Heart right ventricle (tissue), 16 donors: Measurements from ENCODE around the gene MEIOB. TPM values are rescaled to one million over a fixed set of nuclear protein-coding genes. Genes with fewer than 3 reads are reported as not detected.
A peak's percentile ranks its signal among the peaks of the same experiment; 100 is the strongest.

ENCODE experiments used
- ATAC-seq, 8 donors: fragments of 200-7000 bp; cut with Tn5 transposase; one replicate each; pipeline ENCODE4 v1.9.1; 2020; ENCODE audit warnings: mild to moderate bottlenecking in 8 of 8, moderate library complexity in 8 of 8, moderate number of reproducible peaks in 1 of 8
- DNase-seq, 2 donors: peaks; one replicate each; pipeline ENCODE4 v3.0.0-alpha.2; 2020
- H3K27ac ChIP-seq, 10 donors: fragments of 200-600 bp; sonication (generic) in 2 of 10; one replicate each; pipeline versions ENCODE4 v1.5.0 to v1.8.0; 2020 to 2022; ENCODE audit warnings: mild to moderate bottlenecking in 3 of 10
- H3K27me3 ChIP-seq, 7 donors: fragments of 200-600 bp; one replicate each; pipeline ENCODE4 v1.8.0; 2021 to 2022; ENCODE audit warnings: mild to moderate bottlenecking in 2 of 7
- H3K36me3 ChIP-seq, 9 donors: fragments of 200-600 bp; sonication (generic) in 1 of 9; one replicate each; pipeline versions ENCODE4 v1.5.0 to v1.8.0; 2020 to 2022; ENCODE audit warnings: mild to moderate bottlenecking in 2 of 9
- H3K4me1 ChIP-seq, 9 donors: fragments of 200-600 bp; sonication (generic) in 1 of 9; one replicate each; pipeline versions ENCODE4 v1.5.0 to v1.8.0; 2020 to 2022; ENCODE audit warnings: mild to moderate bottlenecking in 4 of 9
- H3K4me3 ChIP-seq, 10 donors: fragments of 200-600 bp; sonication (generic) in 2 of 10; one replicate each; pipeline versions ENCODE4 v1.5.0 to v1.8.0; 2020 to 2022; ENCODE audit warnings: mild to moderate bottlenecking in 7 of 10, moderate library complexity in 2 of 10
- H3K9me3 ChIP-seq, 11 donors: fragments of 200-600 bp in 10 of 11; sonication (generic) in 2 of 11; one replicate each; pipeline versions ENCODE4 v1.5.0 to v1.8.0; 2013 to 2022; ENCODE audit warnings: mild to moderate bottlenecking in 2 of 11, control low read depth in 1 of 11, moderate library complexity in 1 of 11
- WGBS, 2 donors: extraction: QIAGEN DNeasy Blood & Tissue Kit; methylation state at CpG; one replicate each; pipeline ENCODE4 v1.1.7; 2013; ENCODE audit warnings: inconsistent platforms in 1 of 2; 5-methylcytosine and 5-hydroxymethylcytosine counted together
- intact Hi-C, 10 donors: fragments of 100-400 bp; cut with DNase I; formaldehyde crosslinking; loops; one replicate each; pipeline versions ENCODE4 v1.11.1 to v1.14.2; 2022
- polyA plus RNA-seq, 2 donors: library from polyadenylated mRNA; stranded (reverse); fragments of 200-250 nt; gene quantifications; one replicate each; pipeline ENCODE4 v1.2.3, GENCODE V29; 2013
- total RNA-seq, 10 donors: library from RNA; stranded (reverse); fragmentation: NEBNext Ultra II Directional in 3 of 10; extraction: Animal tissue kit (Norgen Biotek cat#: 25700) in 3 of 10; gene quantifications; one replicate each; pipeline versions ENCODE4 v1.2.1 to v1.2.4, GENCODE V29; 2021 to 2023
- TF ChIP-seq, protein P1 (sequence below), 9 donors: fragments of 200-600 bp; sonication (generic) in 2 of 9; IDR thresholded peaks; one replicate each; pipeline versions ENCODE4 v1.5.0 to v1.8.0; 2021 to 2022; ENCODE audit warnings: antibody characterized with exemption in 9 of 9, mild to moderate bottlenecking in 5 of 9, moderate library complexity in 1 of 9
- donor health status: Arrhythmogenic right ventricular cardiomyopathy.
- donor health status: ischemic (EF 13 %, LVEDD 7.1; RV severe dilation, severe dysfunction).
- donor health status: healthy with polysubstance abuse.
- donor health status: DM: no; HTN: yes; CAD: no.
- donor health status: DM: no; HTN: no; CAD: no.
- donor health status: ischemic (EF 25% LVEDD 6.9; RV normal size, moderate dysfunction).
- donor health status: ischemic (EF 25% LVEDD 5.7; RV mildly dilated, moderate dysfunction).
- donor health status: healthy.
- donor health status: DM: yes; HTN: yes; CAD: no.
- donor health status: Ischemic cardiomyopathy.
- donor health status: ischemic (EF 35%, LVEDD 5.7; RV mildly dilated, moderate dysfunction).
- donor health status: nonischemic (EF 11% LVEDD 7.7; RV severe dilation, severe dysfunction).
- donor health status: DM: yes; HTN: yes; CAD: no.
- donor health status: PGD.
- donor health status: ischemic (EF 29% LVEDD 5.4; RV normal size, mild dysfunction).
- donor health status: nonischemic (EF 23%, LVEDD 6.1; RV moderate dilation, normal function).

MEIOB gene
- total and polyA plus RNA-seq, 12 donors, result not detected

DNA sequence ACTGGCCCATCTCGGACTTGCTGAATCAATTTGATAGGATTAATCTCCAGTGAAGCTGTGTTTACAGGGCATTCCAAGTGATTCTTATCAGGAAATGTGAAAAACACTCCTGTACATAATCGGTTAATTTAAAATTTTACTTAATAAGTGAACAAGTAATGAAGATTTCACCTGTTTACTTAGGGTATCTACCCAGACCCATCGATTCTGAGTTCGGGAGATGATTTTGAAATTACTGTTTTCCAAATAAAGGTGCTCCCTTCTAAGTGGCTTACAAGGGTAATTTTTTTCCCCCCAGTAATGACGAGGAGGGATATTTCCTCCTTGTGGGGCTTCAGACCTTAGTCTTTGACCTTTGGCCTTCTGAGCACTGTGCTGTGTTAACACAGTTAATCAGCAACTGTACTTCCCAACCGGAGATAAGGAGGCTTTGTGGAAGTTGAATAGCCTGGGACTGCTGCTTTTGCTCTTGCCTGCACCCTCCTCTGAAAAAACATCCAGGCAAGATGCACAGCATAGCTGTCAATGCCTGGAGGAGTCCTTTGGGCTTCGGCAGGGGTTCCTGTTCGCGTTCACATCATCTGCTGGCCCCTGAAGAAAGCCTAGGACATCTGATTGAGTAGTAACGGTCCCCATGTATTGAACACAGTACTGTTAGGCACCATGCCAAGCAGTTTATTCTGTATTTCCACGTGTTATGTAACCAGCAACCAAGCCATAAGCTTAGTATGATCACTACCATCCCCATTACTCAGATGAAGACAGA lies 43.1 kb downstream of the MEIOB start:
- Histone ChIP-seq H3K27me3 (no peaks in the 10 kb centered on the region), H3K27ac (no peak overlapping the region), H3K4me1 (peaks cover 6 to 54% (median 49%) of the 10 kb centered on the region in 9 donors), H3K4me3 (peak overlapping the region in 6 of 10 donors; percentile 80 to 96 (median 90)), H3K9me3 (no peaks in the 10 kb centered on the region), H3K36me3 (peaks cover 0 to 32% (median 0%) of the 10 kb centered on the region in 9 donors)
- ATAC-seq (no peak), DNase-seq (no peak)
- WGBS, 2 donors, result 56 to 63% methylated on average over 11 of the region's 11 CpGs
- intact Hi-C loops, result no loop called here
- TF ChIP-seq, protein P1, sequence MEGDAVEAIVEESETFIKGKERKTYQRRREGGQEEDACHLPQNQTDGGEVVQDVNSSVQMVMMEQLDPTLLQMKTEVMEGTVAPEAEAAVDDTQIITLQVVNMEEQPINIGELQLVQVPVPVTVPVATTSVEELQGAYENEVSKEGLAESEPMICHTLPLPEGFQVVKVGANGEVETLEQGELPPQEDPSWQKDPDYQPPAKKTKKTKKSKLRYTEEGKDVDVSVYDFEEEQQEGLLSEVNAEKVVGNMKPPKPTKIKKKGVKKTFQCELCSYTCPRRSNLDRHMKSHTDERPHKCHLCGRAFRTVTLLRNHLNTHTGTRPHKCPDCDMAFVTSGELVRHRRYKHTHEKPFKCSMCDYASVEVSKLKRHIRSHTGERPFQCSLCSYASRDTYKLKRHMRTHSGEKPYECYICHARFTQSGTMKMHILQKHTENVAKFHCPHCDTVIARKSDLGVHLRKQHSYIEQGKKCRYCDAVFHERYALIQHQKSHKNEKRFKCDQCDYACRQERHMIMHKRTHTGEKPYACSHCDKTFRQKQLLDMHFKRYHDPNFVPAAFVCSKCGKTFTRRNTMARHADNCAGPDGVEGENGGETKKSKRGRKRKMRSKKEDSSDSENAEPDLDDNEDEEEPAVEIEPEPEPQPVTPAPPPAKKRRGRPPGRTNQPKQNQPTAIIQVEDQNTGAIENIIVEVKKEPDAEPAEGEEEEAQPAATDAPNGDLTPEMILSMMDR (IDR thresholded peaks at IDR 0.05), result no peak

DNA sequence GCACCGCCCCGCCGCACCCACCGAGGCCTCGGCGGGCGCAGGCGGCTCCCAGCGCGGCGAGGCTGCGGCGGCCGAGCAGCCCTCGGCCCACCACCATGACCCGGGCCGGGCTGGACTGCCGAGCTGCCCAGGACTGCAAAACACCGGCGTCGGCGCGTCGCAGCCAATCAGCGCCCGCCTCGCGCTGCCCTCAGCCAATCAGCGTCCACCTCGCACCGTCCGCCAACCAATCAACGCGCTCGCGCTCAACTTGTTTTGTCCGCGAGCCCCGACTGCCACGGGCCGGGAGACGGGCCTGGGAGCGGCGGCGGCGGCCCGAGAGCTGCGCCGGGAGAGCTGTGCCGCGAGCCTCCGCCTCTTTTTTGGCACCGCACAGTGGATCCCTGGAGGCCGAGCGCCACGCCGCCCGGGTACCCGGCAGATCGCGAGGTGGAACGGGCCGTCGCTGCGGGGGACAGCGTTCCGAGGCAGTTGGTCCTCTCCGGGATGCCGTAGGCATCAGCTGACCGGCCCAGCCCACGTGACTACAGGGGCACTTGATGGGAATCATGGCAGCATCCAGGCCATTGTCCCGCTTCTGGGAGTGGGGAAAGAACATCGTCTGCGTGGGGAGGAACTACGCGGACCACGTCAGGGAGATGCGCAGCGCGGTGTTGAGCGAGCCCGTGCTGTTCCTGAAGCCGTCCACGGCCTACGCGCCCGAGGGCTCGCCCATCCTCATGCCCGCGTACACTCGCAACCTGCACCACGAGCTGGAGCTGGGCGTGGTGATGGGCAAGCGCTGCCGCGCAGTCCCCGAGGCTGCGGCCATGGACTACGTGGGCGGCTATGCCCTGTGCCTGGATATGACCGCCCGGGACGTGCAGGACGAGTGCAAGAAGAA lies 45.0 kb downstream of the MEIOB start, which contains the start of the genes FAHD1 and HAGH:
Gene FAHD1 (plus strand): TSS at position 516 of the 883 bp plus-strand sequence. CDS start 33 bp downstream, at position 549.
Gene HAGH (minus strand): TSS at position 135 of the 883 bp plus-strand sequence. CDS start 38 bp downstream, at position 97.
- Histone ChIP-seq H3K36me3 (peaks cover 0 to 40% (median 1%) of the 10 kb centered on the region in 9 donors), H3K4me1 (peaks cover 6 to 58% (median 50%) of the 10 kb centered on the region in 9 donors), H3K27ac (peak within 1 kb of the TSS; percentile 67 to 90 (median 84)), H3K9me3 (no peaks in the 10 kb centered on the region), H3K4me3 (peak within 1 kb of the TSS; percentile 68 to 96 (median 83)), H3K27me3 (no peaks in the 10 kb centered on the region)
- DNase-seq, result peak; percentile 93 to 94
- intact Hi-C loops, result no loop called here
- whole genome bisulfite sequencing, 2 donors, result 0 to 1% methylated on average over 89 to 103 of the region's 104 CpGs
- peak; percentile 94 to 97 (median 96) for ATAC-seq
- TF ChIP-seq, protein P1 (IDR thresholded peaks at IDR 0.05), result no peak

DNA sequence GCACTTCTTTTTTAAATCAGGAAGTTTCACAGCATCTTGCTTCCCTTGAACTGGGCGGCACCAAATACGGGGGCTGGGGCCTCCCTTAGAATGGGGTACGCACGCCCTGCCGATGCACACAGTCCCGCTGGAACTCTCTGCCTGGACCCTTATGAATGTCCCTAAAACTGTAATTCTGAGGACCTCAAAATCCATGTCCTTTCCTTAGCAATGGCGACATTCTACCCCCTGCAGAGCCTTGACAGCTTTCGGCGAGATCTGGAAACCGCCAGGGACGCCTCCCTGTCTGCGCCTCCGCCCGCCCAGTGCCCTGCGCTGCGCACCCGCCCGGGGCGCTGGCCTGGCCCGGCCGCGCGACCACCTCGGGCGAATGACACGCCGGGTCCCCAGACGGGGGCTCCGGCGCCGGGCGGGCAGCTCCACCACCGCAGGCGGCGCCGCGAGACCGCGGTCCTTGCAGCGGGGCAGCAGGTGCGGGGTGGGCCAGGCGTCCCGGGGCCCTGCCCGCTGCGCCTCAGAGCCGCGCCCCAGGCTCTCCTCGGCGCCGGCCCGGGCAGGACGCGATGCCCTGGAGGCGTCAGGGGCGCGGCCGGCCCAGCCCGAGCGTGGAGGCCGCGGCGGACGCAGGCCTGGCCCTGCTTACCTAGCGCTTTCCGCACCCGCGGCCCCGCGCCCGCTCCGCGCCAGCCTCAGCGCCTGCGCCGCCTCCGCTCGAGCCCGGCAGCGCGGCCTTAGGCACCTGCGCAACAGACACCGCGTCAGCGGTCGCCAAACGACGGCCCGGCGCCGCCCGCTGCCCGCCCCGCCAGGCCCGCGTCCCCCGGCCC lies 45.9 kb downstream of the MEIOB start:
- Histone ChIP-seq H3K27ac (peak overlapping the region in 9 of 10 donors; percentile 53 to 90 (median 84)), H3K36me3 (peaks cover 0 to 41% (median 5%) of the 10 kb centered on the region in 9 donors), H3K27me3 (no peaks in the 10 kb centered on the region), H3K9me3 (no peaks in the 10 kb centered on the region), H3K4me1 (peaks cover 6 to 58% (median 50%) of the 10 kb centered on the region in 9 donors), H3K4me3 (peak overlapping the region; percentile 23 to 96 (median 83))
- WGBS, 2 donors, result 1 to 2% methylated on average over 68 to 93 of the region's 96 CpGs
- DNase-seq (peak in 1 of 2 donors; percentile 22), ATAC-seq (peak in 6 of 8 donors; percentile 1 to 24 (median 8))
- TF ChIP-seq, protein P1 (IDR thresholded peaks at IDR 0.05), result peak in 2 of 9 donors; percentile 6 to 14
- intact Hi-C loops, result no loop called here
